NCI-H526 (cell line): ENCODE measurements around the gene ASTN2.

Source experiments
- DNase-seq, 2 experiments: peaks; one replicate each; lab custom pipeline; 2025; lab: John Stamatoyannopoulos, UW

Gene ASTN2

DNA sequence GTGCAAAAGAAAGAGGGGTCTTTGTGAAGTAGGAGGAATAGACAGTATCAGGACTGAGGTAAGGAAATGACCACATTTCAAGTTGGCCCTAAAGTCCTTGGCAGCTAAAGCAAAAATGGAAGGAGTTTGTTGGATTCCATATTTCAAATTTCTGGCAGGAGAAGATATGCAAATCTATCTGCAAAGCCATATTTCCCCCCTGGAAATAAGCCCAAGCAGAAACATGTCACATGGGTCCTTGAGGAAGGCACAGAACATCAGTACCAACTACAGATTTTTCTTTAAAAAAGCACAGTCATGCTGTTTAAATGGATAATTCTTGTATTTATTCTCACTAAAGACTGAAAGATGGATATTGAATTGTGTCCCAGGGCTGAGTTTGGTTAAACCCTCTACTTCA lies 404.8 kb downstream of the ASTN2 start:
- no peak for DNase-seq

DNA sequence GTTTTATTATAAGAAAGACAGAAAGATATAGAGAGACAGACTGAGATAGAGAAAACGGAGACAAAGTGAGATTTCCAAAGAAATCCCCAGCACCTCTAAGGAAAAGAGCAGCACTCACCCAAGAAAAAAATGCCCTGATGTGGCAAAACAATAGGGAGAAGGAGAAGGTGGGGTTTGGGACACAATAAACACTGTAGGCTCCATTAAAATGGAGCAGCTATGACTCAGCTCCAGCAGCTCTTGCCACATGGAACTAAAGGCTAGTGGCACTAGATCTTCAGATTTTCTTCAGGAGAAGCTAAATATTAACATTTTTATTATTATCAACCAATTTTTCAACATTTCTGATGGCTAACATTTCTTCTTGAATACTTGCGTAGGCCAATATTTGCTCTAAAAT lies 406.0 kb downstream of the ASTN2 start:
- no peak for DNase-seq

GRCh38 chr9:117008461-117008860 lies 406.4 kb downstream of the ASTN2 start:
- no peak for DNase-seq

GRCh38 chr9:117002686-117003085 lies 412.2 kb downstream of the ASTN2 start:
- no peak for DNase-seq

DNA sequence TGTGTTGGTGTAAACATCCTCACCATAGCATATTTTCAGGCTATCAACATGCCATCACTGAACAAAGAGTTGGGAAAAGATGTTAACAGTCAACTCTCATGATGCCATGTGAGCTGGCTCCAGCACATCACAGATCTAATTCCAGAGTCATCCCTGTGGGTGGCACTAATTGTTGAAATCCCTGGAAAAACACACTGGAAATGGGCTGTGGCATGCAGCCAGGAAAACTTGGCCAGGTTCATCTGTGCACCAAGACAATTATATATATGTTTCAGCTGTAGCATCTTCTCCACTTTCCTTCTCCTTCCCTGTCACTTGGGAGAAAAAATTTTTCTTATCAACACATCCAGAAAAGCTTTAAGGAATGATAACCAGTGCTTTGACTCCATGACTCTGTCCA lies 414.0 kb downstream of the ASTN2 start:
- DNase-seq, result no peak

- no peak for DNase-seq
These were observed 414.6 kb downstream of the ASTN2 start for GRCh38 chr9:117000196-117000723.

DNA sequence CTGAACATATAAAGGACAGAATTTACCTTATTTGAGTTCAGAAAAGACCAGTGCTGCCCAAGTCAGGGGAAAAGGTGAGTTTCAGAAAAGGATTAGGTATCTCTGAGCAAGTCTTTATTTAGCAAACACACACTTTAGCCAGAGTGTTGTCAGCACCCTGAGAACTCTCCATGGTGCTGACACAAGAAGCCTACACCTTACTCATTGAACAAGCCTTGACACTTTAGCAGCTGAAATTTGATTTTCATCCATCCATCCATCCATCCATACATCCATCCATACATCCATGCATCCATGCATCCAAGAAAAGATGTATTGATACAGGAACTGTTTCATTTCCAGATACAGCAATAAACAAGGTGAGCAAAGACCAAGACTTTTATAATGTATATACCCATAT lies 416.6 kb downstream of the ASTN2 start:
- DNase-seq, result no peak

DNA sequence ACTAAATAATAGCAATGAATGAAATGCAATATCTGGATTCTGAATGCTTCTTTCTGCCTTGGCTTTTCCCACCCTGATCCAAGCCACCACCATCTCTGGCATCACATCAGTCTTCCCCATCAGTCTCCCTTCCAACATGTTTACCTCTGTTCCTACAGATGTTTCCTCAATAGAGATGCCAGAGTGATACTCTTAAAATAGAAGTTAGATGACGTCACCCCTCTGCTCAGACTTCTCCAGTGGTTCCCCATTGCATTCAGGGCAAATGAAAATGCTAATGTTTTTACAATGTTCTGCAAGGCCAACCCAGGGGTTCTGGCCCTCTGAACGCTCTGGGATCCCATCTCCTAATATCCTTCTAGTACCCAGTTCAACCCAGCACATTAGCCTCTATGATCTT lies 422.0 kb downstream of the ASTN2 start:
- DNase-seq, result no peak

- DNase-seq, result no peak
These were observed 423.8 kb downstream of the ASTN2 start for GRCh38 chr9:116991051-116991450.

- no peak for DNase-seq
These were observed 424.3 kb downstream of the ASTN2 start for GRCh38 chr9:116990592-116990991.

DNA sequence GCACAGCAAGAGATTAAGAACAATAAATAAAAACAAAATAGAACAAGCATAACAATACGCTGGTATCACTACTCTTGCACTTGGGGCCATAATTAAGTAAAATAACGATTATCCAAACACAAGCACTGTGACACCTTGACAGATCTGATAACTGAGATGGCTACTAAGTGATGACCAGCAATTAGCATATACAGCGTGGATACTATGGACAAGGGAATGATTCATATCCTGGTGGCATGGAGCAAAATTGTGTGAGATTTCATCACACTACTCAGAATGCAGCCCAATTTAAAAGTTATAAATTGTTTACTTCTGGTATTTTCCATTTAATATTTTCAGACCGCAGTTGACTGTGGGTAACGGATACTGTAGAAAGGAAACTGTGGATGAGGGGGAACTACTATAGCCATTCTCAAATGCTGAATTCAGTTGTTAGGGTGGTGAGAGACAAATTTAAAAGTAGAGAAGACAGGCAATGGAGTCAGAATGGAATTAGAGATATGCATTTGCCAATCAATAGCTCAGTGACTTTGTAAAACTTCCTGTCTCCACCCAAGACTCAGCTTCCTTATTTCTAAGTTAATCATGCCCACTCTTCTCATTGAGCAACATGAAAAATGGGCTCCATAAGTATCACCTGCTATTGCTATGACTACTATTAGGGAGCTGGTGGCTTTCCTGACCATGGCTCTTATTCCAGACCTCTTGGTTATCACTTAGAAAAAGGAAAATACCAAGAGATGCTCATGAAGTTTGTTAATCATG lies 427.0 kb downstream of the ASTN2 start:
- DNase-seq, result no peak

GRCh38 chr9:116986015-116986414 lies 428.8 kb downstream of the ASTN2 start:
- DNase-seq, result no peak

GRCh38 chr9:116985596-116985995 lies 429.3 kb downstream of the ASTN2 start:
- DNase-seq, result no peak

GRCh38 chr9:116984111-116984510 lies 430.7 kb downstream of the ASTN2 start:
- DNase-seq, result no peak

- no peak for DNase-seq
These were observed 434.2 kb downstream of the ASTN2 start for GRCh38 chr9:116980582-116981120.

DNA sequence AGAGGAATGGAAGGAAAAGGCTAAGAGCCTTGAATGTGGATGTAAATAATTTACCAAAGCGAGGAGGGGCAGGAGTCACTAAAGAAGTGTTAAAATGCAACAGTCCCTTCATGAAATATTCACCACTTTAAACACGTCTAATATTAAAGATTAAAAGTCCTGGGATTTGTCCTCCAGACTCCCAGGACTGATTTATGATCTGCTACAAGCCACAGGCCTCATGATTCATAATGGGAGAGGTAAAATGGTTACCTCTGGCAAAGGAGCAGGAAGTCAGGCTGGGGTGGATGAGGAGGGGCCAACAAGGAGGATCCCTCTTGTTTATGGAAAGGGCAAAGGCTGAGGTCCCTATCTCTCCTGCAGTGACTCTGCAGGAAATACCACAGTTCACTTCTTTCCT lies 435.4 kb downstream of the ASTN2 start:
- no peak for DNase-seq

DNA sequence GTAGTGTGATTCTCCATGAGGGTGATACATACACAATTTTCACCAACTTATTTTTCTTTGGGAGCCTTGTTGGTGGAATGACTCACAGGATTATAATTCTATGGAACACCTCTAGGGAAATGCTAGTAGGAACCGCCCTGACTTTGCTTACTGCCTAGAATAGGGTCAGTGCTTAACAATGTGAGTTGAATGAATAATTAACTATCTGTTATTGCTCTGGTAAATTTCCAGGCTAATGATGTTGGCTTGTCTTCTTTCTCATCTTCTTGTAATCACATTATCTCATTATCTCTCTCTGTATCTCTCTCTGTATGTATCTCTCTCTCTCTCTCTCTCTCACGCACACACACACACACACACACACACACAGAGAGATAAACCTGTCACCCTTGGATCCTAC lies 436.7 kb downstream of the ASTN2 start:
- DNase-seq, result no peak

DNA sequence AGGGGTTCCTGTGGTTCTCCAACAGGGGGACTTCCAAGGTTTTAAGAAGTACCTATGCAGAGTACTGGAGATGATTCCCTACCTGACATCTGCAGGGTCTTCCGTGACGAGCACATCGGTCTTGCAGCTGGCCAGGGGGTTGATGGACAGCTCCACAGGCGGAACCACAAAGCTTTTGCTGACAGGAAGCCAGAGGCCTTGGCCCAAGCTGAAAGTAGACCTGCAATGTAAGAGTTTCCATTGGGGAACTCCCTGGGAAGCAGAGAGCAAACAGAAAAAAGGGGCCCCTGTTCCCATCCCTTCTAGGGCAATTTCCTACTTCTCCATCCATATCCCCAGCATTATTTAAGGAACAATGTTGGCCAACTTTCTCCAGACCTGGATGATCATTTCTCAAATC lies 439.7 kb downstream of the ASTN2 start:
- DNase-seq, result no peak

DNA sequence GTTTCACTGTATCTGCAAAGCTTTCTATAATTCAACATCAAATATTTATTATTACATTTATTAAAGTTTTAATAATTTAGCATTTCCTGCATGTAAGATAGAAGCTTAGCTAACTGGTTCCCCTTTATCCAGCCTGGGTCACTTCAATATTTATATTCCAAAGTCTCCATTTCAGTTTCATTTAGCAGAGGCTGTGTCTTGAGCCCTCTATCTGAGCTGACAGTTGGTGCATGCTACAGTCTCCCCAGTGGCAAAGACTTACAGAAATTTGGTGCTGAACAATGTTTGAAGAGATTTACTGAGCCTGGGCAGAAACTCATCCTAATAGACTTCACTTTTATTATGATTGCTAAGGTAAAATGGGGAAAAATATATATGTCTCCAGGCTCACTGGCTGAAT lies 448.7 kb downstream of the ASTN2 start:
- DNase-seq, result no peak

GRCh38 chr9:116964258-116964657 lies 450.6 kb downstream of the ASTN2 start:
- no peak for DNase-seq

DNA sequence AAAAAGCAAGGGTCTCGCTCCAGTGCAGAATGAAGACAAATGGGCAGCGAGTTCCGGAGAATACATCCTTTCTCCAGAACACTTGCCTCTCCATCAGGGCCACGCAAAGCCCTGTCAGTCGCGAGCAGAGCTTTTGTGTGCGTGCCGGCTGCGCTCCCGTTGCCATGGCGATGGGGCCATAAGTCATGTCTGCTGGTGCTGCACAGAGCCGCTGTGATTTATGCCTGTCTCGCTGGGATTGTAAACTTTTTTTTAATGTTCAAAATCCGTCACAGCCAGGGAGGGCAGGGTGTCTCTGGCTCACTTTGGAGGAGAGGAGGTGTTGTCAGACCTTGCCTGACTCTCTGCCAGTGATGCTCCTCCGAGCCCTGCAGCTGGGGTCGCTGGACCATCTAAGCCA lies 455.0 kb downstream of the ASTN2 start:
- DNase-seq, result no peak

- no peak for DNase-seq
These were observed 456.0 kb downstream of the ASTN2 start for GRCh38 chr9:116958881-116959280.

- no peak for DNase-seq
These were observed 460.1 kb downstream of the ASTN2 start for GRCh38 chr9:116954731-116955130.

DNA sequence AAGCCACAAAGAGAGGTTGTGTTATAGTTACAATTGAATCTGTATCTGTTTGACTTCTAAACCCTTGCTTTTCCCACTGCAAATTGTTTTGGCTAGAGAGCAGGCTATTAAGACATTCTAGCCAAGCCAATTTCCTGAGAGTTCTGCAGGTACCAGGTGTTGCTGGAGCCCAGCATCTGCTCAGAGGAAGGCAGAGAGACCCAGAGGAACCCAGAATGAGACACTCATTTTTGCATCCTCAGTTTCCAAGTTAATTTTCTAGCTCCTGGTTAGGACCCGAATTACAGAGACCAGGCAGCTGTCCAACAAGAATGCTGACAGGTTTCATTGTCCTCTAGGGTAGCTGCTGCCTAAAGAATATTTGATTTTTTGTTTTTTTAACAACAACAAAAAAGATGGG lies 461.6 kb downstream of the ASTN2 start:
- DNase-seq, result no peak
